Measurements from ENCODE around the gene NENF. TPM values are rescaled to one million over a fixed set of nuclear protein-coding genes. Genes with fewer than 3 reads are reported as not detected.

NENF gene
- total RNA-seq, 2 experiments from 2014 or later: 27.7 to 35.4 TPM

- Mint-ChIP-seq H3K9me3 (no peaks in the 10 kb centered on the region), H3K36me3 (ENCODE audit: low read depth) (no peaks in the 10 kb centered on the region), H3K27me3 (peaks cover 1% of the 10 kb centered on the region), H3K4me1 (ENCODE audit: low read depth) (no peaks in the 10 kb centered on the region), H3K4me3 (no peak overlapping the region), H3K27ac (no peak overlapping the region)
- intact Hi-C loops (cut with micrococcal nuclease): no loop called here
- no peak for TF ChIP-seq CTCF (IDR thresholded peaks at IDR 0.05)
- ChIA-PET POLR2A (no interaction called here), CTCF (interaction anchor here (2.3 to 3.2 kb wide), 2 partner anchors 10 kb away, joined by 12 to 36 read pairs; no protein-coding TSS in a partner anchor)
- no peak for ATAC-seq
- no peak for DNase-seq
These were observed 34.4 kb downstream of the NENF start for GRCh38 chr1:212466898-212467650.

DNA sequence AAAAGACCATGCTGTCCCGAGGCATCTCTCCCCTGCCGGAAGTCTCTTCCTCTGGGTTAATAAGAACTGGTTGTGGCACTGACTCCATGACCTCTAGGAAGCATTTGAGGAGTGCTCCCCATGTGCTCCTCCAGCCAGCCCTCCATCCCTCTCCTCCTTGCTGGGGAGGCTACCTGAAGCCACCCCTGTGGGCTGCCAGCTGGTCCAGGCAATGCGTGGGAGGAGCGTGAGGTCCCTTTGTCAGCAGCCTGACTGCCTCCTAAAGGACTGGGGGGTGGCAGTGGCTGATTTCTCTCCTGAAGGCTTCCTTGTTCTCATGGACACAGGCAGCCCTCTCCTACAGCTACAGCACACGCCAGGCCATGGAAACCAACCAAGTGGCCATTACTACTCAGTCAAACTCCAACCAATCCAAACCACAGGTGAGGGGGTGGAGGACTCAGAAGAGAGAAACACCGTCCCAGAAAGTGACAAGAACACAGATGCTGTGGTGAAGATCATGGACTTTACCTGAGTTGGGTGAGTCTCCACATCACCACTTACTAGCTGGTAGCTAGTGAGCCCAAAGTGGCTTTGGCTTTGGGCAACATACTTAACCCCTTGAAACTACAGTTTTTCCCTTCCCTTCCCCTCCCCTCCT, 35.2 kb downstream of the NENF start:
- no peak for TF ChIP-seq CTCF (IDR thresholded peaks at IDR 0.05)
- ATAC-seq (peak; percentile 52), DNase-seq (peak; percentile 37)
- Mint-ChIP-seq H3K4me3 (no peak overlapping the region), H3K36me3 (ENCODE audit: low read depth) (no peaks in the 10 kb centered on the region), H3K27me3 (peaks cover 1% of the 10 kb centered on the region), H3K9me3 (no peaks in the 10 kb centered on the region), H3K27ac (no peak overlapping the region), H3K4me1 (ENCODE audit: low read depth) (peaks cover 4% of the 10 kb centered on the region)
- CTCF ChIA-PET: interaction anchor here (2.3 to 3.2 kb wide), 2 partner anchors 9 to 11 kb away, joined by 12 to 36 read pairs; no protein-coding TSS in a partner anchor
- POLR2A ChIA-PET: interaction anchor here (1.1 kb wide), 1 partner anchor 9 kb away, joined by 3 read pairs; no protein-coding TSS in a partner anchor
- intact Hi-C loops (cut with micrococcal nuclease): no loop called here

GRCh38 chr1:212470059-212470458, 37.3 kb downstream of the NENF start:
- no peak for TF ChIP-seq CTCF (IDR thresholded peaks at IDR 0.05)
- peaks cover 1% of the 10 kb centered on the region for H3K27me3 Mint-ChIP-seq
- CTCF ChIA-PET: interaction anchor here (1.1 to 1.8 kb wide), 3 partner anchors 12 to 194 kb away, joined by 6 to 8 read pairs (median 6); no protein-coding TSS in a partner anchor
- DNase-seq (no peak), ATAC-seq (no peak)
- POLR2A ChIA-PET: no interaction called here
- H3K36me3 Mint-ChIP-seq (ENCODE audit: low read depth): no peaks in the 10 kb centered on the region
- no peak overlapping the region for H3K4me3 Mint-ChIP-seq
- peaks cover 9% of the 10 kb centered on the region for H3K4me1 Mint-ChIP-seq (ENCODE audit: low read depth)
- no peak overlapping the region for H3K27ac Mint-ChIP-seq
- H3K9me3 Mint-ChIP-seq: no peaks in the 10 kb centered on the region
- intact Hi-C loops (cut with micrococcal nuclease): loop anchor here (10.0 kb wide), 1 partner anchor 295 kb away; no protein-coding TSS in a partner anchor

DNA sequence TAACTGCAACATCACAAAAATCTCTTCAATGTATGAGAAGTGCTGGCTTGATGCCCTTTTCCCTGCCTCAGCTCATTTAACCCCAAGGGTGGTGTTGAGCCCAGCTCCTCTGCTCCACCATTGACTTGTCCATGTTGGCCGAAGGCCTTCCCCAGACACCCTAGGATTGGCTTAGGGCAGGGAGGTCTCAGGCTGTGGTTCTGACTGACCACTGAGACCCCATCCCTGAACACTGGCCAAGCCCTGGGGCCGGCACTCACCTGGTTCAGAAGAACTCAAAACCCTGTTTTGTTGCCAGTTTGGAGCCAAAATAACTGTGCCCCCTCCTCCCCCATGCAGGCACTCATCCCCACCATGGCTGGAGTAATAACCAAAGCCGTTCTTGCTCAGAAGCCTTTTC, 38.6 kb downstream of the NENF start:
- Mint-ChIP-seq H3K27me3 (peaks cover 4% of the 10 kb centered on the region), H3K9me3 (no peaks in the 10 kb centered on the region), H3K4me1 (ENCODE audit: low read depth) (peaks cover 9% of the 10 kb centered on the region), H3K4me3 (no peak overlapping the region), H3K27ac (no peak overlapping the region), H3K36me3 (ENCODE audit: low read depth) (no peaks in the 10 kb centered on the region)
- intact Hi-C loops (cut with micrococcal nuclease): loop anchor here (10.0 kb wide), 1 partner anchor 294 kb away; no protein-coding TSS in a partner anchor
- CTCF ChIA-PET: no interaction called here
- DNase-seq (no peak), ATAC-seq (no peak)
- TF ChIP-seq CTCF (IDR thresholded peaks at IDR 0.05): no peak
- POLR2A ChIA-PET: no interaction called here
